Smooth muscle cell of the brain vasculature (primary cell): ENCODE data around the gene UBE2F.
"Not testable (repeated sequence)": the region's sequence is repeated elsewhere in the genome, so short reads cannot be mapped to it uniquely, and the experiment has no call there.

Experiments used
- DNase-seq: peaks from one replicate; pipeline ENCODE4 v3.0.0-alpha.2; 2012; ENCODE audit warnings: low read depth, low spot score

The UBE2F gene

DNA sequence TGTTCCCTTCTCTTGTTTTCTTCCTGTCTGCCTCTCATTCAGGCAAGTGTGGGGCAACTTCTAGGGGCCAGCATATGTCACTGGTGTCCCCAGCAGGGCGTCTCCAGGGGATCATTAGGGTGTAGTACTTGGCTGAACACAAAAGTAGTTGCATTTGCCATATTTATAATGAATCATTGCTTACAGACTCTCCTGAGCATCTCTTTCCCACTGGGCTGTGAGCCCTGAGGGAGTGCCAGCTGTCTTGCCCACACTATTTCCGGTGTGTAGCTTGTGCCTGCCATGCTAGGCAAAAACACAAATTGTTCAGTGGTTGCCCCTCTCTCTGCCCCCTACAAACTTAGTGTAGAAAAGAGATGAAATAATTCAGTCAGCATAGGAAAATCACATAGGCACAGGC is 53.1 kb downstream of the UBE2F start:
- DNase-seq, result no peak

DNA sequence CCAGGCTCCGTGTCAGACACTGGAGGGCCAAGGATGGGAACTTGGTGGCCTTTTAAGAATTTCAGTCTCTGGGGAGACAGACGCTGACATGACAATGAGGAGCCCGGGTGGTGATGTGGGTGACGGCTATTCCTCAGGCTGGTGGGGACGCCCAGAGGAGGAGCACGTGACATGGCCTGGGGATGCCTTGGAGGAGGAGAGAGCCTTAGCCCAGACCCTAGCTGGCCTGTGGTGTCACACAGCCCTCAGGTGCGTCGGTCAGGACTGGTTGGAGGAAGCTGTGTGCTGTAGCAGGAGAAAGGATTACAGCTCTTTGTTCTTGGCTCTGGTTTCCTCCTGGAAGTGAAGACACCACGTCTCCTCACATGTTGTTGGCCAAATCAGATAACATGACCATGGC is 54.0 kb downstream of the UBE2F start:
- no peak for DNase-seq

DNA sequence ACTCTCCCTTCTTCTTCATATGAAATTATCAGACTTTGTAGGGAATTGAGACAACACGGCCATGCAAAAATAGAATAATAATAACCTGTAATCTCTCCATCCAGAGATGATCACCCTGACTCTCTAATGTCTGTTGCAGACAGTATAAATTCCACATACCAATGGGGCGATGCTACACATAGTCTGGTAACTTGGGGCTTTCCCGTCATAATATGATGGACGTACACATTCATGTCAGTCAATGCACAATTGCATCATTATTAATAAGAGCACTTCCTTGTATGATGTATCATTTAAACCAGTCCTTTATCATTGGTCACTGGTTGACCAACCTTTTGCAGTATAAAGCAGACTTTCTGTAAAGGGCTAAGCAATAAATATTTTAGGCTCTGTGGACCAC is 54.5 kb downstream of the UBE2F start:
- DNase-seq, result no peak

DNA sequence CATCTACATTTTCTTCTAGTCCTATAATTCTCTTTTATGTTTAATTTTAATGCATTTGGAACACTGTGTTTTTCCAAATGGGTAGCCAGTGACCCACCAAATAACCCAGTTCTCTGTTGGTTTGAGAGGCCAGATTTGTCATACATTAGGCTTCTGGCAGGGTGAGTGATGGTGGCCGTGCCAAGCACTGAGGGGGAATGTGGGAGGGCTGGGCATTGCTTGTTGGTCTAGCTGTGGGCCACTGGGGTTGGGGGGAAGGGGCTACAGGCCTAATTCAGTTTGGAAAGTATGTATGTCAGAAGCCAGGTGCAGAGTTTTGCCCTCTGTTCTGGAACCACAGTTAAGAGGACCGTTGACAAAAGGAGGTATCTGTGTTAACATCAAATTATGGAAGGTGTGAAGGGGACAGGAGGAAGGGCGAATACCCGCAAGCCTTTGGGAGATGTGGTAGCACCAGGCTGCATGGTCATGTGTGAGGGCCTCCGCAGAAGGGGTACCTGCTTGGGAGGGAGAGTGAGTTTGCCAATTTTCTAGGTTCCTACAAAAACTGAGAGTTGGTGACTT is 55.9 kb downstream of the UBE2F start:
- DNase-seq, result no peak

DNA sequence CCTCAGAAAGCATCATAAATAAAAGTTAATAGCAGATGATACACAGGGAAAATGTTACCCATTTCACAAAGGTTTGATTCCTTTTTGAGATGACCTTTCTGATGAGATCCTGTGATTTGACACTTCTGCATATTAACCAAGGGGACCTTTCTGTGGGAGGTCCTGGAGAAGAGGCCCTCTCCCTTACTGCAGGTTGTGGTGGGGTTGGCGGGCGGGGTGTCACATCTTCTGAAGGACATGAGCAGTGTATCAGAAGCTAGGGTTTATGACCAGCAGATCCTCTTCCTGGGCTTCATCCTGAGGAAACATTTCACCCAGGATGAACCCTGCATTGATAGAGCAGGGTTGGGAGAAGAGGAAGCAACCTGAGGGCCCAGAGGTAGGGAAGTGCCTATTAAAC is 56.8 kb downstream of the UBE2F start:
- DNase-seq, result no peak

DNA sequence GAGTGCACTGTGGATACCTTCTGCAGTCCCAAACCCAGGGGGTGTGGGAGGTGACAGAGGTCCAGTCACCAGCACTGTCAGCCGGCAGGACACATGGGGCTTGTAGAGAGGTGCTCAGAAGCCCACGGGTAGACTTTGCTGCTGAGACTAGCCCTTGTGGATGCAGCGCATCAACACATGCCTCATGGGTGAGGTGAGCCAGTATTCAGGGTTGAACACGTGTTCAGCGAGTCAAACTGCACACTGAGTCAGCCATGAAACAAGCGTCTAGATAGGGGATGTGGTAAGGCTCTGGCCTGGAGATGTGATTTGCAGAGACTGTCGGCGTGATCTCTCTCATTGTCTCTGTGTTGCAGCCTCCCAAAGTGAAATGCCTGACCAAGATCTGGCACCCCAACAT is 58.2 kb downstream of the UBE2F start:
- DNase-seq, result no peak

DNA sequence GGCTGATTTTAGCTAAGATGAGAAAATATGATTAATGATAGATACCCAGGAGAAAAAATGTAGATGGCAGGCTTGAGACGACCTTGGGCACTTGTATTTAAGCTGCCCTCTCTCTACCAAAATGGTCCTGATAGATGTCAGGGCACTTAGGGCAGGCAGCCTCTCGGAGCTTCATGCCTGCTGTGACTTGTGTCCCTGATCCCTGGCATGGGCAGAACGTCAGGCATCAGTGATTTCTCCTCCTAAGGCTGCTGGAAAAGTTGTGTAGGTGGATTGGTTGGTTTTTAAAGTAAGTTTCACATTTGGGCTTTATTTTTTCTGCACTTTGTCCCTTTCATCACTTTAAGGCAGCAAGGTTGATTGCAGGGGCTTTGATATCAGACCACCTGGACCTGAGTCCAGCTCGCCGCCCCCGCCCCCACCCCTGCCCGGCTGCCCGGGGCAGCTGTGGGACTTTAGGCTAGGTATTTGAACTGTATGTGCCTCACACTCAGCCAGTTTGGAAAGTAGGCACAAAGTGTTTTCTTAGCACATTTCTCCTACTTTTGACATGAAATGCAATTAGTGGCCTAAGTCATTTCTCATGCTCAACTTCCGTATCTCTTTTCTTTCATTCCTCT is 59.0 kb downstream of the UBE2F start:
- no peak for DNase-seq

DNA sequence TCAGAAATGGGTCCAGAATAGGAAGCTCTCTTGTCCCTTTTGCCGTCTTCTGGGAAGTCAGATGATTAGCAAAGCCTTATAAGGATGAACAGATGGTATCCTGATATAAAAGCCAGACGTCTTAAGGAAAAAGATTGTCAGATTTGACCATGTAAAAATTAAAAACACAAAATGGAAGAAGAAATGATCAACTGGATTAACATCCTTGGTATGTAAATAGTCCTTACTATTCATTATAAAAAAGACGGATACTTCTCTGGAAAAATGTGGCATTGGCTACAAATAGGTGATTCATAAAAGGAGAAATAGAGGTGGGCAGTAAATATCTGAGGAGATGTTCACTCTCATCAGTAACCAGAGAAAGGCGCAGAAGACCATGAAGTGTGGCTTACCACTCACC is 60.2 kb downstream of the UBE2F start:
- DNase-seq, result no peak

DNA sequence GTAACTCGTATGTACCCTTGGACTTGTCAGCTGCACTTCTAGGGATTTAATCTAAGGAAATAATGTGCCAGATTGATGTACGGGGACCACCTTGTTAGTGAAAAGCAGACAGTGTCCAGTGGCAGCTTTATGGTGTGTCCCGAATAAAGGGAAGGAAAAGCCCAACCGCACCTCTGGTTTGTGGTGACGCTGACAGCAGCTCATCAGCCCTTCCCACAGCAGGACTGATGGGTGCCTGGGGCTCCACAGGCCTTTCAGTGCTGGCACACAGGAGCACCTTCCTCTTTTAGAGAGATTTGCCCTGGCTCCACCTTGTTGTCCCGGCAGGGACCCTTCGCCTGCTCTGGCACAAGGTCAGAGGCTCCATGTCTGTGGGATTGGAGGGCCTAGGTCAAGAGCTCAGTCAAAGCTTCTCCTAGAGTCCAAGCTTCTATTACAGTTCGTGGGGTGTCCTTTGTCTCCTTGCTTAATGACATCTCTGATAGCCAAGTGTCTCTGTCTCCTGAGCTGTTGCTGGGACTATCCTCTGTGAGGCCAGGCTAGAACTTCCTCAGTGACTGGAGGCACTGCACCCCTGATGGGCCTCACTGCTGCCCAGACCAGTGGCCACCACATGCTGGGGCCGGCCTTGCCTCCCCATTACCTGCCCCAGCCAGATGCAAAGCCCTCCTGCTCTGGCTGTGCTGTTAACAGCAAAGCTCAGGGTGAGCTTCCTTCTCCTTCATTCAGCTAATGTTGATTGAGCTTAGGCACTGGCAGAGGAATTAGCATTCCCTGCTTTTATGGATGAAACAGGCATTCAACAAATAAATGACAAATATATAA is 61.0 kb downstream of the UBE2F start:
- DNase-seq, result no peak

DNA sequence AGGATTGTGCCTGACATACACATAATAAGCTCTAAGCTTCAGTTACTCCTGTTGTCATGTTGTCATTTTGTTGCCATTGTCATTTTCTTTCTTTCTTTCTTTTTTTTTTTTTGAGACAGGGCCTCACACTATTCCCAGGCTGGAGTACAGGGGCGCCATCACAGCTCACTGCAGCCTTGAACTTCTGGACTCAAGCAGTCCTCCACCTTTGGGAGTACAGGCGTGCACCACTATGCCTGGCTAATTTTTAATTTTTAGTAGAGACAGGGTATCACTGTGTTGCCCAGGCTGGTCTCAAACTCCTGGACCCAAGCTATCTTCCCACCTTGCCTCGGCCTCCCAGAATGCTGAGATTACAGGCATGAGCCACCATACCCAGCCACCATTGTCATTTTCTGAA is 63.0 kb downstream of the UBE2F start:
- no peak for DNase-seq

DNA sequence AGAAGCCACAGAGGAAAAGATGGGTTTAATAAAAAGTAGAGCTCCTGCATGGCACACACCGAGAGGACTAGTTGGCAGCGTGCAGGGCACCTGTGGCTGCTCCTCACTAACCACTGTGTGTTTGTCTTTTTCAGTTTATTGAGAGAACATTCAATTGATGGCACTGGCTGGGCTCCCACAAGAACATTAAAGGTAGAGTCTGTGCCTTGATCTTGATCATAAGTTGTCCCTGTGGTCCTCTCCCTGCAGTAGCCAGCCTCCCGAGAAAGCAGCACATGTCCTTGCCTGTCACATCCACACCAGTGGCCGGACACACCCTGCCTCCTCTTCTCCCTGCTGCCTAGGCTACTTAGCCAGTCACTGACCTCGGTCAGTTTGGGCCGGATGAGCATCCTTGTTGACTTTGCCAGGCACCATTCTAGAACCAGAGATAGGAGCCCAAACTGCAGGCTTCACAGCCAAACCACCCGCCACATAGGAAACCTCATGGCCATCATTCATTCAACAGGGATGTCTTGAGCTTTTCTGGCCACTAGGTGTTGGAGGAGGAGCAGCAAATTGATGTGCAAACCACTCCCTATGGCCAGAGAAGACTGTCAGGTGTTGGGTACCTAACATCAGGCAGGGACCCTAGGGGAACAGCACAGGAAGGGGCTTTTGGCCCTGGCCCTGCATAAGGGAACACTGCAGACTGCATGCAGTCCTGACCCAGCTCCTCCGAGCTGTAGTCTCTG is 63.8 kb downstream of the UBE2F start:
- no peak for DNase-seq

DNA sequence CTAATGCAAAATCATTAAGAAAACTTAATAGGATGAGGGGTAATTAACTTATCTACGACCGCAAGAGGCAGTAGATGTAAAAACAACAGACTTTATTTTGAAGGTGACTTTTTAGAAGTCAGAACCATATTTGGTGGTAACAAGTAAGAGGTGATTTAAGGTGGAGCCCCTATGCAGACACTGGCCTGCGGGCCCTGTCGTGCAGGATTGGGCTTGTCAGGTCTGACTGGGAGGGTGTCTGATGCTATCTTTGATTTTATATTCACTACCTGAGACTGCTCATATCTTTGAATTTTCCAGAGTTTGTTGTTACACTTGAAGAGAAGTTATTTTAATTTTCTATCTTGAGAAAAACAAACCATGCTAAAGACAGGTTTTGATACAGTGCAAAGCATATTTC is 64.9 kb downstream of the UBE2F start:
- no peak for DNase-seq

DNA sequence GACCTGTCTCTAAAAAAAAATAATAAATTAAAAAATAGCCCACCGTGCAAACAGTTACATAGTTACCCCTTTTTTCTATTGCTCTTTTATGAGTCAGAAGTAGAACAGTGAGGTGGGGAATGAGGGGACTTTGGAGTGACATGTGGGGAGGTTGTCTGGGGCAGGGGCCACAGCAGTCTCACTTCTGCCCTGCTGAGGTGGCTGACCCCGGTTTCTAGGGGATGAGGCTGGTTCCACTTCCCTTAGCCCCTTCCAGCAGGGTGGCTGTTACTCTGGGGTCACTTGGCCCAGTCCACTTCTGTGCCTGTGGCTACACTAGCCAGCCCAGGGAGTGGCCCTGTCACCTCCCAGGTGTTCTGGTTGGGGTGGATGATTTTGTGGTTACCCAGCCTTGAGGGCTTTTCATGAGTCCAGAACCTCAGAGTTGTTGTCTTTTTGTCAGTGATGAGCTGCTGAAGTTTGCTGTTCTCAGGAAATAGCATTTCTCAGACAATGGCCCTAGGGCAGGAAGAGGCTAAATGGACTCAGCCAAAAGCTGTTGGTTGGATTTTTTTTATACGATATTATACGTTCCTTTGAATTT is 66.0 kb downstream of the UBE2F start:
- no peak for DNase-seq

DNA sequence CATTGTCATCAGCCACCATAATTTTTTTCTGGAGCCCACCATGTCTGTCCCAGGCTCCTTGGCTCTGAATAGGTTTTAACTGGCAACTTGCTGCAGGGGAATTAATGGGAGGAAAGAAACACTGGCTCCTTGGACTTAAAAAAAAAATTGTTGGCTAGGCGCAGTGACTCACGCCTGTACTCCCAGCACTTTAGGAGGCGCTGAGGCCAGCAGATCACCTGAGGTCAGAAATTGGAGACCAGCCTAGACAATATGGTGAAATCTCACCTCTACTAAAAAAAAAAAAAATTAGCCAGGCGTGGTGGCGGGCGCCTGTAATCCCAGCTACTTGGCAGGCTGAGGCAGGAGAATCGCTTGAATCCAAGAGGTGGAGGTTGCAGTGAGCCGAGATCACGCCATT is 67.2 kb downstream of the UBE2F start:
- not testable (repeated sequence) for DNase-seq

DNA sequence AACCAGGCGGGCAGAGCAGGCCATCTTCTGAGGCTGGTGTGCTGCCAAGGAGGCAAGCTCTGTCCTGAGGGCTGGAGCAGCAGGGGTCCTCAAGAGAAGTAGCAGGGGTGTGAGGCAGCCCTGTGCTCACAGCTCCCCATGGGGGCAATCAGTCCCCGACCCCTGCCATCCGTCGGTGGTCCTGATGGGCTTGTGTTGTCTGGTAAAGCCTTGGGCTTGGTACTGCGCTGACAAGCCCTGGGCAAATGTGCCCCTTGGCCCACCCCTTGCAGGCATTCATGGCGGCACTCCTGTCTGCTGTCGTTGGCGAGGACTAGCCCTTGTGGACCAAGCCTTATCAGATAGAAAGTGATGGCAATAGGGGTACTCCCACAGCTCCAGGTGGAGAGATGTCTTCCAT is 71.4 kb downstream of the UBE2F start:
- no peak for DNase-seq

DNA sequence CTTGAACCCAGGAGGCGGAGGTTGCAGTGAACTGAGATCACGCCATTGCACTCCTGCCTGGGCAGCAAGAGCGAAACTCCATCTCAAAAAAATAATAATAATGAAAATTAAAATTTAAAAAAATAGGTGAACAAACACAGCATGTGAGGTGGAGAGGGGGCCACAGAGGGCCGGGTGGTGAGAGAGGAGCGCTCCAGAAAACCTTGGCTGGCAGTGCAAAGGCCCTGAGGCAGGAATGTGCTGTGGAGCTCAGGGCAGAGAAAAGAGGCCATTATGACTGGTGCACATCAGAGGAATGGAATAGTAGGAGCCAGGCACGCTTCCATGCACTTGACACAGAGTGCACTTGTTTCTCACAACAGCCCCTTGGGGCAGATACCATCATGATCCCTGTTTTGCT is 72.3 kb downstream of the UBE2F start:
- DNase-seq, result no peak

DNA sequence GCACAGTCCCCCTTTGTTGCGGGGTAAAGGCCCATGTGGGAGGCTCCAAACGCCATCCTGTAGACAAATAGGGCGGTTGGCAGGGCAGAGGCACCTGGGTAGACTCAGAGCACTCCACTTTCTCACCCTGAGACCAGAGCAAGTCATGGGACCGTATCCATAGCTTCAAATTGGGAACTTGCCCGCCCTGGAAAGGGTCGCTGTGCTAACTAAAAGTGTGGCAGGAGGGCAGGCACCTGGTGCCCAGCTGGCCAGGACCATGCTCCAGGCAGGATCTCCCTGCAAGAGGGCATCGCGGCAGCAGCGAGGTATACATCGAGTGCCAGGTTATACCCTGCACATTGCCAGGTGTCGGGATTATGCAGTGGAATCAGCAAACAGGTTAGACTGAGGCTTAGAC is 73.2 kb downstream of the UBE2F start:
- no peak for DNase-seq

DNA sequence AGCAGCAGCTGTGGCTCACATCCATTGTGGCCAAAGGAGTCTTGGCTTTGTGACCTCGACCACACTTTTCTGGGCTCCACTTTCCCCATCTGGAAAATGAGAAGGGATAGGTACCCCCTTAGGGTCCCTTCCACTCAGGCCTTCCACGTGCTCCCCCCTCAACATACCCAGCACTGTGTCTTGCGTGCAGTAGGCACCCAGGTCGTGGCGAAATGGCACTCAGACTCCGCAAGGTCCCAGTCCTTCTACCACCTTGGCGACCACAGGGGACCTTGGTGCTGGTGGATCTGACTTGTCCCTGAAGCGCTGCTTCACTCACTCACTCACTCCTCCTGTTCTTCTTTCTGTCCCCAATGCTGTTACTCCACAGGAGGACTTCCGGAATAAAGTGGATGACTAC is 74.1 kb downstream of the UBE2F start:
- DNase-seq, result no peak

DNA sequence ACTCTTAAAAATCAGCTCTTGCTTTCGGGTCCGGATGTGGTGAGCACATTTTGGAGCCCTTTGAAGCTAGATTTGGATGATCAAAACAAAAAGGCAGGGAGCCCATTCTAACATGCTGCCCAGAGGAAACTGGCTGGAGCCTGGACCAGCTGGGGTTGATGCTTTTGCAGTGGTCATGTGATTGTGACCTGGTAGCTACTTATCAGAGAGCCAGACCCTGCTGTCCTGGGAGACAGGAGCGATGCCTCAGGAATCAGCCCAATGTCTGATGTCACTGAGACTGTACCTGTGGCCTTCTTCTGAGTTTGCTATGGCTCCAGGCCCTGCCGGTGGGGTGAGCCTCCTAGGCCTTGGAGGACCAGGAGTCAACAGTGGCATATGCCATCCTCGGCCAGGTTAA is 75.3 kb downstream of the UBE2F start:
- no peak for DNase-seq

DNA sequence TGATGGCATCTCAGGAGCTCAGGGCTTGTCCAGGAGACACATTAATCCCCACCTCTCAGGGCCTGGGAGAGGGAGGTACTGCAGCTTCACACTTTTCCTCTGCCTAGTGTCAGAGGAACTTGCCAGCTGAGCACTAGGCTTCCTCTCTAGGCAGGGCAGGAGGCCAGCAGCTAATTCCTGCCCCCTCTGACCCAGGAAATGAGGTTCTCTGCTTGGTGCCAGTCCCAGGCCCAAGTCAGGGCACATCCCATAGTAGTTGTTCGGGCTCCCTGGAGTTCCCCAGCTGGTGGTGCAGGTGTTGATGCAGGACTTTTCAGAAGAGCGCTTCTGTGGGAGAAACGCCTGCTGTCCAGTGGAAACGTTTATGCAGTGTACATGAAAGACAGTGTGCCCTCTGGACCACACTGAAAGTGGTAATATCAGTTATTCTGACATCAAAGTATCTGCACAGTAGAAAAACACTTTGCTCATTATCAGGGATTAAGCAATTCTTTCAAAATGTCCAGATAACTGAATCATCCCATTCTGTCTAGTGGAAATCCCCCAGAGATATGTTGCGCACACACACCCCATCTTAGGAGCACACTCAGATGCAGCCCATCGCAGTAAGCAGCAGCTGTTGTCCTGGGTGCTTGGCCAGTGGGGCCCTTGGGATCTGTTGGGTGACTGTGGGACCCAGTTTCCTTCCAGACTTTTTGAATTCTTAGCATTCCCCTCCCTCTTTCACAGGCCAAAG is 76.2 kb downstream of the UBE2F start:
- DNase-seq, result no peak

DNA sequence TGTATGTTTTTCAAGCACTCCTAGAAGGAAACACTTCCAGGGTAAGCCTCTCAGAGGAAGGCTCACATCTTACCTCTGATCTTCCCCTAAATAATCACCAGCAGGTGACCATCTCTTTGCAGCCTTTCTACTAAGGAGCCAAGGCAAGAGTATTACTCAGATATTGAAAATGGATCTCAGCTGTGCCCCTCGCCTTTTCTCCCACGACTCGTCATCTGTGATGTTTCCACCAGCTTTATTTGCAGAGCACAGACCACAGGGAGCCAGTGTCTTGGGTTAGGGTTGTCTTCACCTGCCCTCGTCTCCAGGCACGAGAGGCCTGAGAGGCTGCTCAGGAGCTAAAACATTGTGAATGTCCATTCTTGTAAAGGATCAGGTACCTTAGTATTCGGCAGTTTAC is 77.0 kb downstream of the UBE2F start:
- no peak for DNase-seq

DNA sequence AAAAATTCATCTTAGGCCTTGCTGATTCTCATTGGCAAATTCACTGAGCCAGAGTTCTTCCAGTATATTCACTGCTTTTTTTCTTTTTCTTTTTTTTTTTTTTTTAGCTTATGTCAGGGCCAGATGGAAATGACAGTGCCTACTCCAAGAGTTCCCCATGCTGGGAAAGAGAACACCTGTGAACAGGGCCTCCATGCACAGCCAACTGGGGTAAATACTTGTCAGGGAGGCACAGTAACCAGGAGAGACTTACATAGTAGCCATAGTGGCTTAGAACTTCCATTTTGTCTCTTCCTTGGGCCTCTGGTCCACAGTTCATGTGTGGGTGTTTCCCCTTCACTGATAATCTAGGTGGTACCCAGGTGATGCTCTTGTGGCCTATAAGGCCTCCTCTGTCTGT is 78.8 kb downstream of the UBE2F start:
- DNase-seq, result no peak
